Psoas muscle (tissue), 8 donors: ENCODE data around the gene ADAP2. TPM values are rescaled to one million over a fixed set of nuclear protein-coding genes. Genes with fewer than 3 reads are reported as not detected.
"Not testable (repeated sequence)": the region's sequence is repeated elsewhere in the genome, so short reads cannot be mapped to it uniquely, and the experiment has no call there.

ENCODE experiments used
- ATAC-seq, 4 donors: fragments of 200-7000 bp; cut with Tn5 transposase; one replicate each; pipeline ENCODE4 v1.9.1; 2020; ENCODE audit warnings: moderate library complexity in 3 of 4, mild to moderate bottlenecking in 2 of 4
- DNase-seq, 2 donors: peaks; one replicate each; pipeline ENCODE4 v3.0.0-alpha.2; 2020
- H3K27ac ChIP-seq: fragments of 200-600 bp; one replicate; pipeline ENCODE4 v1.8.0; 2022
- H3K27me3 ChIP-seq, 3 donors: fragments of 200-600 bp in 1 of 3; one replicate each; pipeline versions ENCODE4 v1.6.1 to v1.8.0; 2013 to 2022; ENCODE audit warnings: low read length in 2 of 3, mild to moderate bottlenecking in 2 of 3, moderate library complexity in 1 of 3; ENCODE audit not compliant: insufficient read depth in 3 of 3
- H3K36me3 ChIP-seq, 2 donors: fragments of 200-600 bp in 1 of 2; one replicate each; pipeline versions ENCODE4 v1.6.1 to v1.8.0; 2013 to 2022; ENCODE audit warnings: low read depth in 1 of 2, mild to moderate bottlenecking in 1 of 2, moderate library complexity in 1 of 2; ENCODE audit not compliant: insufficient read depth in 1 of 2
- H3K4me1 ChIP-seq: fragments of 200-600 bp; one replicate; pipeline ENCODE4 v1.8.0; 2022
- H3K4me3 ChIP-seq: fragments of 200-600 bp; one replicate; pipeline ENCODE4 v1.8.0; 2022; ENCODE audit warnings: mild to moderate bottlenecking
- H3K9me3 ChIP-seq: fragments of 200-600 bp; one replicate; pipeline ENCODE4 v1.8.0; 2022
- WGBS, 3 donors: extraction: QIAGEN DNeasy Blood & Tissue Kit; methylation state at CpG; one replicate each; pipeline versions ENCODE4 v1.1.6 to v1.1.7; 2013; 5-methylcytosine and 5-hydroxymethylcytosine counted together
- intact Hi-C, 2 donors: fragments of 100-400 bp; cut with DNase I; formaldehyde crosslinking; loops; one replicate each; pipeline versions ENCODE4 v1.11.0 to v1.14.2; 2022
- polyA plus RNA-seq, 3 donors: library from polyadenylated mRNA; stranded (reverse); fragments of 200-250 nt; gene quantifications; one replicate each; pipeline ENCODE4 v1.2.3, GENCODE V29; 2013
- total RNA-seq, 4 donors: library from RNA; stranded (reverse); fragmentation: NEBNext Ultra II Directional in 2 of 4; extraction: Animal tissue kit (Norgen Biotek cat#: 25700) in 2 of 4; gene quantifications; one replicate each; pipeline versions ENCODE4 v1.2.1 to v1.2.4, GENCODE V29; 2021 to 2023
- TF ChIP-seq, protein P1 (sequence below): fragments of 200-600 bp; IDR thresholded peaks from one replicate; pipeline ENCODE4 v1.8.0; 2022; ENCODE audit warnings: antibody characterized with exemption
- donor health status: healthy with polysubstance abuse.
- donor health status: DM: no; HTN: no; CAD: no; lungs with moderate emphysema.
- donor health status: Bipolar disorder and iron deficiency.
- donor health status: healthy.
- donor health status: DM: yes; HTN: yes; CAD: no.
- donor health status: DM: no; HTN: no; CAD: no.
- donor health status: DM: no; HTN: no; CAD: no.
- donor health status: DM: yes; HTN: yes; CAD: no.

Gene ADAP2
- total and polyA plus RNA-seq, 7 donors, result 1.0 to 4.6 (median 3.4) TPM

DNA sequence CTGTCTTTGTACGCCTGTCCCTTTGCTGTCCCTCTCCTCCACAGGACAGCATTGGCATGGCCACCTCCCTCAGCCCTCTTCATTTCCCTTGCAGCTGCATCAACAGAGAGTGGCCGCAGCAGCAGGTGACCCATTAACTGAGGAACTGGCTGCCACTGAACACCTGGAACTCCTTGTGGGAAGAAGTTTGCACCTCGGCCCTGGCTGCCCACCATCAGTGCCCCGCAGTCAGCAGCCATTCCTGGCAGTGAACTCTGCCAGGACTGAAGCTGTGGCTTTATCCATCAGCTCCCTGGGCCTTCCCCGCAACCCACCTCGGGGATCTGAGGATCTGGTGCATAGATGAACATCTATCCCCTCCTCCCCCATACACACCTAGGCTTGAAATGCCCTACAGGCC, 36.0 kb downstream of the ADAP2 start:
- intact Hi-C loops, result no loop called here
- H3K27ac ChIP-seq, result no peak overlapping the region
- no peaks in the 10 kb centered on the region for H3K9me3 ChIP-seq
- no peak overlapping the region for H3K4me3 ChIP-seq
- WGBS, 3 donors, result 84 to 88% (median 86%) methylated on average over 6 of the region's 6 CpGs
- no peak for ATAC-seq
- DNase-seq, result peak in 1 of 2 donors; percentile 30
- TF ChIP-seq, protein P1, sequence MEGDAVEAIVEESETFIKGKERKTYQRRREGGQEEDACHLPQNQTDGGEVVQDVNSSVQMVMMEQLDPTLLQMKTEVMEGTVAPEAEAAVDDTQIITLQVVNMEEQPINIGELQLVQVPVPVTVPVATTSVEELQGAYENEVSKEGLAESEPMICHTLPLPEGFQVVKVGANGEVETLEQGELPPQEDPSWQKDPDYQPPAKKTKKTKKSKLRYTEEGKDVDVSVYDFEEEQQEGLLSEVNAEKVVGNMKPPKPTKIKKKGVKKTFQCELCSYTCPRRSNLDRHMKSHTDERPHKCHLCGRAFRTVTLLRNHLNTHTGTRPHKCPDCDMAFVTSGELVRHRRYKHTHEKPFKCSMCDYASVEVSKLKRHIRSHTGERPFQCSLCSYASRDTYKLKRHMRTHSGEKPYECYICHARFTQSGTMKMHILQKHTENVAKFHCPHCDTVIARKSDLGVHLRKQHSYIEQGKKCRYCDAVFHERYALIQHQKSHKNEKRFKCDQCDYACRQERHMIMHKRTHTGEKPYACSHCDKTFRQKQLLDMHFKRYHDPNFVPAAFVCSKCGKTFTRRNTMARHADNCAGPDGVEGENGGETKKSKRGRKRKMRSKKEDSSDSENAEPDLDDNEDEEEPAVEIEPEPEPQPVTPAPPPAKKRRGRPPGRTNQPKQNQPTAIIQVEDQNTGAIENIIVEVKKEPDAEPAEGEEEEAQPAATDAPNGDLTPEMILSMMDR, result no peak
- H3K36me3 ChIP-seq, result no peaks in the 10 kb centered on the region
- no peaks in the 10 kb centered on the region for H3K4me1 ChIP-seq
- H3K27me3 ChIP-seq, result no peaks in the 10 kb centered on the region

DNA sequence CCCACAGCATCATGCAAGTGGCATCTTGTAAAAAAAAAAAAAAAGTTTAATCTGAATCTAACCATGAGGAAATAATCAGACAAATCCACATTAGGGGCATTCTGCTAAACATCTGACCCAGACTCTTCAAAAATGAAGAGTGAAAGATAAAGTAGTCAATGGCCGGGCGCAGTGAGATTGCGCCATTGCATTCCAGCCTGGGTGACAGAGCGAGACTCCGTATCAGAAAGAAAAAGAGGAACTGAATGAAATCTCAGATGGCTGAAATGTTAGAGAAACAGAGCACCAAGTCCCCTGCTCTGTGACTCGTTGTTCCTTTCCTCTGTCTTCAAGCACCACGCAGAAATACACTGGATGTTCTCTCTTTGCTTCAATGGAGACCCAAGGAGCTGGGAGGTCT, 36.4 kb downstream of the ADAP2 start:
- TF ChIP-seq, protein P1, result no peak
- peak in 1 of 2 donors; percentile 44 for DNase-seq
- no peak for ATAC-seq
- no peaks in the 10 kb centered on the region for H3K27me3 ChIP-seq
- H3K27ac ChIP-seq, result no peak overlapping the region
- no peak overlapping the region for H3K4me3 ChIP-seq
- no peaks in the 10 kb centered on the region for H3K4me1 ChIP-seq
- WGBS, 3 donors, result 82 to 88% (median 85%) methylated on average over 7 of the region's 7 CpGs
- intact Hi-C loops, result no loop called here
- no peaks in the 10 kb centered on the region for H3K36me3 ChIP-seq
- no peaks in the 10 kb centered on the region for H3K9me3 ChIP-seq

DNA sequence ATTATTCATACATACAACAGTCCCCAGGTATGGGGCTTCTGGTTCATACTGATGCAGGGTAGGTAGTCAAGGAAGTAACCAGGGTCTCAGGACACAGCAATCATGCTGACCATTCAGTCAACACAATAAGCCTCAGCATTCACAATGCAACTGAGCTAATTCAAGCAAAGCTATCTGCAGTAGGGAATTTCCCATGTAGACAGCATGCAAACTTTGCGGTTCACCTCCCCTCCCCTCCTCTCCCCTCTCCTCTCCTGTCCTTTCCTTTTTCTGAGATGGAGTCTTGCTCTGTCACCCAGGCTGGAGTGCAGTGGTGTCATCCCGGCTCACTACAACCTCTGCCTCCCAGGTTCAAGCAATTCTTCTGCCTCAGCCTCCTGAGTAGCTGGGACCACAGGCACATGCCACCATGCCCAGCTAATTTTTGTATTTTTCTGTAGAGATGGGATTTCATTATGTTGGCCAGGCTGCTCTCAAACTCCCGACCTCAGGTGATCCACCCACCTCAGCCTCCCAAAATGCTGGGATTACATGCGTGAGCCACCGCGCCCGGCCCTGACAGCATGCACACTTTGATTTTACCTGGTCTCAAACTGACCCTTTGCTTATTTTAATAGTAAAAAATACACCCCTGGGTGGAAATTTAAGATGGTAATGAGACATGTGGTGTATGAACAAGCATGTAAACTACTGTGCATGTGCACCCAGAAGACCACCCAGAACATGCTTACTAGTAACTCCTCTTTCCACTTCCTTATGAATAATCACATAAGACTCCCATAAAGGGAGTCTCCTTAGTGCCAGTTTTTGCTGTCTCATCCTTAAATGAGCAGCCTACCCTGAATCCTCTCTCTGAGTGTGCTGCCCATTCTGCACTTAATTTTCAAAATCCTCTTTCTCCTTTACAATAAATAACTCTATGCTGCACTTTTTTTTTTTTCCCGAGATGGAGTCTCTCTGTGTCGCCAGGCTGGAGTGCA, 39.8 kb downstream of the ADAP2 start:
- Histone ChIP-seq H3K36me3 (no peaks in the 10 kb centered on the region), H3K27ac (no peak overlapping the region), H3K4me1 (no peaks in the 10 kb centered on the region), H3K9me3 (no peaks in the 10 kb centered on the region), H3K4me3 (no peak overlapping the region), H3K27me3 (no peaks in the 10 kb centered on the region)
- ATAC-seq (no peak), DNase-seq (peak in 1 of 2 donors; percentile 10)
- WGBS, 3 donors, result 80 to 85% (median 84%) methylated on average over 9 of the region's 9 CpGs
- intact Hi-C loops, result no loop called here
- TF ChIP-seq, protein P1, result no peak

DNA sequence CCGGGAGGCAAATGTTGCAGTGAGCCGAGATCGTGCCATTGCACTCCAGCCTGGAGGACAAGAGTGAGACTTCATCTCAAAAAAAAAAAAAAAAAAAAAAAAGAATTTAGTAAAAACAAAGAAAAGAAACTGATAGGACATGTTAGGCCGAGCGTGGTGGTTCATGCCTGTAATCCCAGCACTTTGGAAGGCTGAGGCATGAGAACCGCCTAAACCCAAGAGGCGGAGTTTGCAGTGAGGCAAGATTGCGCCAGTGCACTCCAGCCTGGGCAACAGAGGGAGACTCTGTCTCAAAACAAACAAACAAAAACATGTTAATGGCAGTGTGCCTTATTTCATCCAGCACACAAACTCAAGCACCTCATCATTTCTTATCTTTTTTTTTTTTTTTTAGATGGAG, 42.6 kb downstream of the ADAP2 start:
- H3K9me3 ChIP-seq, H3K27ac ChIP-seq, H3K4me1 ChIP-seq, ATAC-seq, intact Hi-C loops, H3K36me3 ChIP-seq, H3K27me3 ChIP-seq, H3K4me3 ChIP-seq: not testable (repeated sequence)
- WGBS, 3 donors, result 91 to 96% (median 91%) methylated on average over 8 of the region's 8 CpGs
- DNase-seq, result peak in 1 of 2 donors; percentile 29

DNA sequence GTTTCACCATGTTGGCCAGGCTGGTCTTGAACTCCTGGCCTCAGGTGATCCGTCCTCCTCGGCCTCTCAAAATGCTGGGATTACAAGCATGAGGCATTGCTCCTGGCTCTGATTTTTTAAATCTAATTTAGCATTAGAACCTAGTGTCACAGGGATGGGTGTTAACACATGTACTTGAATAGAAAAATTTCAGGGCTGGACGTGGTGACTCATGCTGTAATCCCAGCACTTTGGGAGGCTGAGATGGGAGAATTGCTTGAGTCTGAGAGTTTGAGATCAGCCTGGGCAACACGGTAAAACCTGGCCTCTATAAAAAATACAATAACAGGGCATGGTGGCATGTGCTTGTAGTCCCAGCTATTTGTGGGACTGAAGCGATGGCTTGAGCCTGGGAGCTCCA, 43.1 kb downstream of the ADAP2 start:
- no peak overlapping the region for H3K27ac ChIP-seq
- TF ChIP-seq, protein P1, result no peak
- no peak overlapping the region for H3K4me3 ChIP-seq
- DNase-seq, result peak in 1 of 2 donors; percentile 6
- no peaks in the 10 kb centered on the region for H3K4me1 ChIP-seq
- no peaks in the 10 kb centered on the region for H3K9me3 ChIP-seq
- no peaks in the 10 kb centered on the region for H3K36me3 ChIP-seq
- no peaks in the 10 kb centered on the region for H3K27me3 ChIP-seq
- intact Hi-C loops, result no loop called here
- ATAC-seq, result no peak
- 77 to 82% (median 78%) methylated on average over 5 of the region's 5 CpGs for WGBS, 3 donors
